Measurements from ENCODE around the gene PRKAR1B. TPM values are rescaled to one million over a fixed set of nuclear protein-coding genes. Genes with fewer than 3 reads are reported as not detected.

The PRKAR1B gene
- polyA plus RNA-seq, 1 of the 3 experiments (the other 2 are of a cell fraction), result 63.7 TPM

DNA sequence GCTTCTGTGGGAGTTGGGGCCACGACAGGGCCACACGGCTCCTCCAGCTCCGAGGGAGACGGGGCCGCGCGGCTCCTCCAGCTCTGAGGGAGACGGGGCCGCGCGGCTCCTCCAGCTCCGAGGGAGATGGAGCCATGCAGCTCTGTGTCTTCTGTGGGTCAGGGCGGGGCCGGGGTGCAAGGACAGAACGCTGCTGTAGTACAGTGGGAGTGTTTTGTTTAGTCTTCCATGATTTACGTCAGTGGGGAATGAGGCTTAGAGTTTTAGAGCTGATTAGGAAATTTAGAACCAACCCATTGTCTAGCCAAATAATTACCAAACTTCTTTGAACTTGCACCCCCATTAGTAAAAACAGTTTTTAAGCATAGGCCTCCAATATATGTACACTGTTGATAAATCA is 32.9 kb upstream of the PRKAR1B start:
- H3K27me3 ChIP-seq (ENCODE audit: insufficient read depth), result no peaks in the 10 kb centered on the region
- no peaks in the 10 kb centered on the region for H3K9me3 ChIP-seq
- TF ChIP-seq GATA2 (CRISPR knock-in tag; IDR thresholded peaks at IDR 0.05), result no peak
- TF ChIP-seq, protein P1, sequence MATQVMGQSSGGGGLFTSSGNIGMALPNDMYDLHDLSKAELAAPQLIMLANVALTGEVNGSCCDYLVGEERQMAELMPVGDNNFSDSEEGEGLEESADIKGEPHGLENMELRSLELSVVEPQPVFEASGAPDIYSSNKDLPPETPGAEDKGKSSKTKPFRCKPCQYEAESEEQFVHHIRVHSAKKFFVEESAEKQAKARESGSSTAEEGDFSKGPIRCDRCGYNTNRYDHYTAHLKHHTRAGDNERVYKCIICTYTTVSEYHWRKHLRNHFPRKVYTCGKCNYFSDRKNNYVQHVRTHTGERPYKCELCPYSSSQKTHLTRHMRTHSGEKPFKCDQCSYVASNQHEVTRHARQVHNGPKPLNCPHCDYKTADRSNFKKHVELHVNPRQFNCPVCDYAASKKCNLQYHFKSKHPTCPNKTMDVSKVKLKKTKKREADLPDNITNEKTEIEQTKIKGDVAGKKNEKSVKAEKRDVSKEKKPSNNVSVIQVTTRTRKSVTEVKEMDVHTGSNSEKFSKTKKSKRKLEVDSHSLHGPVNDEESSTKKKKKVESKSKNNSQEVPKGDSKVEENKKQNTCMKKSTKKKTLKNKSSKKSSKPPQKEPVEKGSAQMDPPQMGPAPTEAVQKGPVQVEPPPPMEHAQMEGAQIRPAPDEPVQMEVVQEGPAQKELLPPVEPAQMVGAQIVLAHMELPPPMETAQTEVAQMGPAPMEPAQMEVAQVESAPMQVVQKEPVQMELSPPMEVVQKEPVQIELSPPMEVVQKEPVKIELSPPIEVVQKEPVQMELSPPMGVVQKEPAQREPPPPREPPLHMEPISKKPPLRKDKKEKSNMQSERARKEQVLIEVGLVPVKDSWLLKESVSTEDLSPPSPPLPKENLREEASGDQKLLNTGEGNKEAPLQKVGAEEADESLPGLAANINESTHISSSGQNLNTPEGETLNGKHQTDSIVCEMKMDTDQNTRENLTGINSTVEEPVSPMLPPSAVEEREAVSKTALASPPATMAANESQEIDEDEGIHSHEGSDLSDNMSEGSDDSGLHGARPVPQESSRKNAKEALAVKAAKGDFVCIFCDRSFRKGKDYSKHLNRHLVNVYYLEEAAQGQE (IDR thresholded peaks at IDR 0.05; ENCODE audit: low read depth, low read length), result no peak
- TF ChIP-seq FOXM1 (IDR thresholded peaks at IDR 0.05; ENCODE audit: low read depth), result no peak
- TF ChIP-seq RFX5 (IDR thresholded peaks at IDR 0.05; ENCODE audit: low read length), result no peak
- TF ChIP-seq TEAD4 (IDR thresholded peaks at IDR 0.05; ENCODE audit: borderline replicate concordance, insufficient read depth), result no peak
- TF ChIP-seq TAF1 (IDR thresholded peaks at IDR 0.05; ENCODE audit: borderline replicate concordance, low read depth, low read length), result no peak
- TF ChIP-seq SIN3A (IDR thresholded peaks at IDR 0.05; ENCODE audit: borderline replicate concordance, low read depth, low read length), result no peak
- no peak for TF ChIP-seq USF2 (IDR thresholded peaks at IDR 0.05; ENCODE audit: borderline replicate concordance, low read depth, low read length)
- TF ChIP-seq USF1 (IDR thresholded peaks at IDR 0.05; ENCODE audit: borderline replicate concordance, low read depth), result no peak
- no peak for TF ChIP-seq CTCF (IDR thresholded peaks at IDR 0.05)
- no peak for TF ChIP-seq JUND (IDR thresholded peaks at IDR 0.05)
- TF ChIP-seq NFIC (IDR thresholded peaks at IDR 0.05; ENCODE audit: borderline replicate concordance), result no peak
- no peak for TF ChIP-seq PBX3 (IDR thresholded peaks at IDR 0.05)
- no peak for TF ChIP-seq SMC3 (IDR thresholded peaks at IDR 0.05; ENCODE audit: low read depth, low read length)
- no peak for TF ChIP-seq EZH2phosphoT487 (IDR thresholded peaks at IDR 0.05; ENCODE audit: borderline replicate concordance, low read depth)
- TF ChIP-seq GABPA (IDR thresholded peaks at IDR 0.05; ENCODE audit: low read depth), result no peak
- H2AFZ ChIP-seq (ENCODE audit: low read depth), result no peak overlapping the region
- CTCF ChIA-PET, result no interaction called here
- H3K9ac ChIP-seq, result no peak overlapping the region
- peaks cover 2% of the 10 kb centered on the region for H3F3A ChIP-seq (replicated peaks; ENCODE audit: insufficient read depth)
- no peaks in the 10 kb centered on the region for H4K20me1 ChIP-seq (ENCODE audit: insufficient read depth)
- DNase-seq, result no peak
- H3K4me2 ChIP-seq, result no peak overlapping the region
- H3K79me2 ChIP-seq (ENCODE audit: insufficient read depth), result no peaks in the 10 kb centered on the region
- no peaks in the 10 kb centered on the region for H3K9me2 ChIP-seq
- no peak overlapping the region for H3K4me3 ChIP-seq (ENCODE audit: low read depth in 2 of 2, low read length in 1 of 2)
- no peaks in the 10 kb centered on the region for H3K4me1 ChIP-seq (ENCODE audit: control insufficient read depth in 1 of 2, insufficient read depth in 2 of 2, low read depth in 1 of 2, low read length in 1 of 2)
- 93% methylated on average over 16 of the region's 16 CpGs for WGBS (ENCODE audit: low lambda C conversion rate)
- peaks cover 50 to 80% of the 10 kb centered on the region in 2 experiments for H3K36me3 ChIP-seq (replicated peaks in 1 of 2; ENCODE audit: control insufficient read depth in 1 of 2, insufficient read depth in 2 of 2, low read length in 1 of 2)
- POLR2A ChIA-PET, result no interaction called here
- no peak overlapping the region for H3K27ac ChIP-seq (ENCODE audit: low read depth in 2 of 2, low read length in 1 of 2)
